Adrenal gland (tissue), 5 donors: ENCODE data around the gene MMAB.

Experiments used
- POLR2A ChIP-seq, 2 donors: fragments of 450-650 bp; IDR thresholded peaks; one replicate each; pipeline ENCODE4 v1.6.1; 2017; ENCODE audit warnings: antibody characterized with exemption in 2 of 2, mild to moderate bottlenecking in 2 of 2, moderate library complexity in 1 of 2
- TF ChIP-seq, protein P1 (sequence below), 6 experiments: fragments of 450-650 bp in 4 of 6; fragments of 200-600 bp in 2 of 6; sonication (generic) in 1 of 6; IDR thresholded peaks; 1 replicate in 5 of 6; 2 replicates in 1 of 6; pipeline versions ENCODE4 v1.5.1 to v1.8.0; 2016 to 2021; ENCODE audit warnings: antibody characterized with exemption in 6 of 6, mild to moderate bottlenecking in 2 of 6, moderate library complexity in 1 of 6
- donor health status: DM: no; HTN: no; CAD: no.

DNA sequence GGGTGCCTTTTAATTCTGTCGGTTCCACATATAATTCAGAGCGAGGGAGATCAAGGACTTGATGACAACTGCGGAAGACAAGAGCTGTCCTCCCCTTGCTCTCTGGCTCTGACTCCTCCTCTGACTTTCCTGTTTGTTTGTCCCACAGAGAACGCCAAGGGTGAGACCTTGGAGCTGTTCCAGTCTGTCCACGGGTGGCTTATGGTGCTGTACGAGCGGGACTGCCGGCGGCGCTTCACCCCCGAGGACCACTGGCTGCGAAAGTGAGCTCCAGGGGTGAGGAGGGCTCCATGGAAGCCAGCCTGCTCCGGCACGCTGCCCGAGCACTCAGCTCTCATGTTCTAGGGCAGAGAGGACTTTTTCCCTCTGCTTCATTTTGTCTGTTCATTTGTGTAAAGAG is 63.1 kb downstream of the MMAB start:
- TF ChIP-seq POLR2A (IDR thresholded peaks at IDR 0.05), result no peak
- TF ChIP-seq, protein P1, sequence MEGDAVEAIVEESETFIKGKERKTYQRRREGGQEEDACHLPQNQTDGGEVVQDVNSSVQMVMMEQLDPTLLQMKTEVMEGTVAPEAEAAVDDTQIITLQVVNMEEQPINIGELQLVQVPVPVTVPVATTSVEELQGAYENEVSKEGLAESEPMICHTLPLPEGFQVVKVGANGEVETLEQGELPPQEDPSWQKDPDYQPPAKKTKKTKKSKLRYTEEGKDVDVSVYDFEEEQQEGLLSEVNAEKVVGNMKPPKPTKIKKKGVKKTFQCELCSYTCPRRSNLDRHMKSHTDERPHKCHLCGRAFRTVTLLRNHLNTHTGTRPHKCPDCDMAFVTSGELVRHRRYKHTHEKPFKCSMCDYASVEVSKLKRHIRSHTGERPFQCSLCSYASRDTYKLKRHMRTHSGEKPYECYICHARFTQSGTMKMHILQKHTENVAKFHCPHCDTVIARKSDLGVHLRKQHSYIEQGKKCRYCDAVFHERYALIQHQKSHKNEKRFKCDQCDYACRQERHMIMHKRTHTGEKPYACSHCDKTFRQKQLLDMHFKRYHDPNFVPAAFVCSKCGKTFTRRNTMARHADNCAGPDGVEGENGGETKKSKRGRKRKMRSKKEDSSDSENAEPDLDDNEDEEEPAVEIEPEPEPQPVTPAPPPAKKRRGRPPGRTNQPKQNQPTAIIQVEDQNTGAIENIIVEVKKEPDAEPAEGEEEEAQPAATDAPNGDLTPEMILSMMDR (IDR thresholded peaks at IDR 0.05), result no peak
